Panc1 (cell line): Measurements from ENCODE around the gene ZNF407.

Source experiments
- CTCF ChIP-seq: fragments of 450-650 bp; IDR thresholded peaks from 2 replicates; pipeline ENCODE4 v1.5.1; 2017; ENCODE audit warnings: mild to moderate bottlenecking
- POLR2AphosphoS5 ChIP-seq: IDR thresholded peaks from 2 replicates; pipeline ENCODE4 v1.6.1; 2012; ENCODE audit warnings: mild to moderate bottlenecking, low read depth, low read length, moderate library complexity
- REST ChIP-seq, 2 experiments: IDR thresholded peaks; 2 replicates each; pipeline ENCODE4 v1.6.1; 2011 to 2012; ENCODE audit warnings: low read depth in 2 of 2, control low read depth in 1 of 2, low read length in 1 of 2, mild to moderate bottlenecking in 1 of 2, moderate library complexity in 1 of 2; ENCODE audit not compliant: insufficient read depth in 1 of 2
- SIN3A ChIP-seq: IDR thresholded peaks from 2 replicates; pipeline ENCODE4 v1.6.1; 2012; ENCODE audit warnings: low read depth, mild to moderate bottlenecking, low read length, moderate library complexity, borderline replicate concordance; ENCODE audit not compliant: insufficient read depth

DNA sequence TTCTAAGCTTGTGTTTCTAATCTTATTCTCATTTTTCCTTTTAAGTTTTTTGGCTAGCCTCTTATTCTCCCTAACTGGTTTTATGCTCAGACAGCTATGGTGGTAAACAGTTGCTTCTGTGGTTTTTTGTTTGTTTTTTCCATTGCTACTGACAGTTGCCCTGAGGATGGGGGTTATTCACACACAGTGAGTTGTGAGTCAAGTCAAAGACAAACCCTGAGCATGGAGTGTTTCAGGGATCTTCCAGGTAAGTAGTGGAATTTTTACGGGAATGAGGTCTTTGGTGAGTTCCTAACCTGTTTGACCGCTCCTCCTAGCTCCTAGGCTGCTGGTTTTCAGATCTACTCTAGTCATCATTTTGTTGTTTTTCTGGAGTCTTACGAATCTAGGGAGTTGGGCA, 162.8 kb downstream of the ZNF407 start:
- TF ChIP-seq CTCF (no peak), POLR2AphosphoS5 (no peak), SIN3A (no peak), REST (IDR thresholded peaks at IDR 0.05; ENCODE audit: insufficient read depth in 1 of 2, low read depth in 2 of 2, low read length in 1 of 2) (no peak)
